ENCODE results near the gene POMT2.

DNA sequence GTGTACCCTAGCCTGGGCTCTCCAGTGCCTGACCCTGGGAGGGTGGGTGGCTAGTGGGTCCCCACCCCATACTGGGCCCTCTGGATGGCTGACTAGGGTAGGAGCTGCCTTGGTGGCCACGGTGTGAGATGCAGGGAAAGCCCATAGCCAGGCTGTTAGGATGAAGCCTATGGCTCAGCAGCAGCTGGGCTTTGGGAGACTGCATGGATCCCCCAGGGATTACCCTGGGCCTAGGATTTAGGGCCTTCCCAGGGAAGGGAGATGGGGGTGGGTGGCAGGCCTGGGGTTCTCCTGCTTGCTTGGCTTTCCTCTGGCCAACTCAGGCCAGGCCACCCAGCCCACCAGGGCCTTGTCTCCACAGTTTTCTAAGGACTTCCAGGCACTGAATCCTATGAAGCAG lies 6.4 kb upstream of the POMT2 start:
- TF ChIP-seq, protein P1, sequence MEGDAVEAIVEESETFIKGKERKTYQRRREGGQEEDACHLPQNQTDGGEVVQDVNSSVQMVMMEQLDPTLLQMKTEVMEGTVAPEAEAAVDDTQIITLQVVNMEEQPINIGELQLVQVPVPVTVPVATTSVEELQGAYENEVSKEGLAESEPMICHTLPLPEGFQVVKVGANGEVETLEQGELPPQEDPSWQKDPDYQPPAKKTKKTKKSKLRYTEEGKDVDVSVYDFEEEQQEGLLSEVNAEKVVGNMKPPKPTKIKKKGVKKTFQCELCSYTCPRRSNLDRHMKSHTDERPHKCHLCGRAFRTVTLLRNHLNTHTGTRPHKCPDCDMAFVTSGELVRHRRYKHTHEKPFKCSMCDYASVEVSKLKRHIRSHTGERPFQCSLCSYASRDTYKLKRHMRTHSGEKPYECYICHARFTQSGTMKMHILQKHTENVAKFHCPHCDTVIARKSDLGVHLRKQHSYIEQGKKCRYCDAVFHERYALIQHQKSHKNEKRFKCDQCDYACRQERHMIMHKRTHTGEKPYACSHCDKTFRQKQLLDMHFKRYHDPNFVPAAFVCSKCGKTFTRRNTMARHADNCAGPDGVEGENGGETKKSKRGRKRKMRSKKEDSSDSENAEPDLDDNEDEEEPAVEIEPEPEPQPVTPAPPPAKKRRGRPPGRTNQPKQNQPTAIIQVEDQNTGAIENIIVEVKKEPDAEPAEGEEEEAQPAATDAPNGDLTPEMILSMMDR (IDR thresholded peaks at IDR 0.05): no peak
- no peak for TF ChIP-seq POLR2A (IDR thresholded peaks at IDR 0.05)
